ACHN (cell line): ENCODE results near the gene CENPX.

Experiments
- DNase-seq: peaks from one replicate; pipeline ENCODE4 v3.0.0-alpha.2; 2015
- in situ Hi-C: cut with HindIII; loops from 2 replicates; pipeline ENCODE4 v1.10.0; 2017; ENCODE audit warnings: low sequenced_read_pairs, low pct_ligation_motif_present, low pct_unique_long_range_greater_than_20kb

CENPX gene

GRCh38 chr17:82022310-82022980 lies at the start of gene CENPX:
Gene CENPX (minus strand): TSS chr17:82022878. CDS start chr17:82022861, 17 bp downstream.
- in situ Hi-C loops, result no loop called here
- no peak for DNase-seq

GRCh38 chr17:82070611-82071010 lies 47.9 kb upstream of the CENPX start:
- in situ Hi-C loops, result no loop called here
- DNase-seq, result no peak

GRCh38 chr17:82065638-82066303 lies 43.1 kb upstream of the CENPX start, which contains the start of gene DUS1L:
Gene DUS1L (minus strand): TSS chr17:82065804. CDS start chr17:82065059, 745 bp downstream.
- DNase-seq, result peak; percentile 61
- in situ Hi-C loops, result no loop called here

- peak; percentile 44 for DNase-seq
- in situ Hi-C loops, result no loop called here
Measured at GRCh38 chr17:82065193-82065637, 42.5 kb upstream of the CENPX start.

- no peak for DNase-seq
- in situ Hi-C loops, result no loop called here
Measured at GRCh38 chr17:82064433-82065192, 41.9 kb upstream of the CENPX start.

GRCh38 chr17:82063424-82064415 lies 41.0 kb upstream of the CENPX start:
- DNase-seq, result no peak
- in situ Hi-C loops, result no loop called here

GRCh38 chr17:82062984-82063368 lies 40.3 kb upstream of the CENPX start:
- no peak for DNase-seq
- in situ Hi-C loops, result no loop called here

GRCh38 chr17:82062076-82062983 lies 39.7 kb upstream of the CENPX start:
- in situ Hi-C loops, result no loop called here
- no peak for DNase-seq

GRCh38 chr17:82061047-82061925 lies 38.6 kb upstream of the CENPX start:
- in situ Hi-C loops, result no loop called here
- no peak for DNase-seq

GRCh38 chr17:82060614-82061013 lies 37.9 kb upstream of the CENPX start:
- no peak for DNase-seq
- in situ Hi-C loops, result no loop called here

- DNase-seq, result no peak
- in situ Hi-C loops, result no loop called here
Measured at GRCh38 chr17:82060001-82060380, 37.3 kb upstream of the CENPX start.

GRCh38 chr17:82059272-82060000 lies 36.8 kb upstream of the CENPX start:
- DNase-seq, result no peak
- in situ Hi-C loops, result no loop called here

GRCh38 chr17:82058855-82059249 lies 36.2 kb upstream of the CENPX start:
- DNase-seq, result no peak
- in situ Hi-C loops, result no loop called here

GRCh38 chr17:82058230-82058854 lies 35.7 kb upstream of the CENPX start:
- in situ Hi-C loops, result no loop called here

GRCh38 chr17:82056729-82057621 lies 34.3 kb upstream of the CENPX start:
- in situ Hi-C loops, result no loop called here

More at GRCh38 chr17:82058230-82058854, 35.7 kb upstream of the CENPX start:
- DNase-seq, result no peak

More at GRCh38 chr17:82056729-82057621, 34.3 kb upstream of the CENPX start:
- DNase-seq, result no peak
